Neuronal stem cell (in vitro differentiated cells): ENCODE results near the gene TPP1.

ENCODE experiments used
- DNase-seq: peaks from one replicate; pipeline ENCODE4 v3.0.0-alpha.2; 2013; ENCODE audit warnings: low spot score
- H2AFZ ChIP-seq: one replicate; pipeline ENCODE4 v1.6.1; 2013; ENCODE audit warnings: mild to moderate bottlenecking, low read length, inconsistent platforms
- H2AK5ac ChIP-seq: 2 replicates; pipeline ENCODE4 v1.6.1; 2013; ENCODE audit warnings: low read depth, mild to moderate bottlenecking, inconsistent platforms, low read length, moderate library complexity, mixed read lengths
- H2BK120ac ChIP-seq: 2 replicates; pipeline ENCODE4 v1.6.1; 2013; ENCODE audit warnings: low read depth, mild to moderate bottlenecking, inconsistent platforms, low read length, moderate library complexity, mixed read lengths
- H2BK12ac ChIP-seq: one replicate; pipeline ENCODE4 v1.6.1; 2013; ENCODE audit warnings: low read length, inconsistent platforms
- H2BK15ac ChIP-seq: 2 replicates; pipeline ENCODE4 v1.6.1; 2013; ENCODE audit warnings: mild to moderate bottlenecking, low read length, inconsistent platforms, mixed read lengths
- H2BK5ac ChIP-seq: one replicate; pipeline ENCODE4 v1.6.1; 2013; ENCODE audit warnings: inconsistent platforms, mild to moderate bottlenecking, low read length, moderate library complexity
- H3K14ac ChIP-seq: one replicate; pipeline ENCODE4 v1.6.1; 2013; ENCODE audit warnings: low read length, inconsistent platforms
- H3K18ac ChIP-seq: 2 replicates; pipeline ENCODE4 v1.6.1; 2013; ENCODE audit warnings: low read length, inconsistent platforms
- H3K23ac ChIP-seq: 2 replicates; pipeline ENCODE4 v1.6.1; 2013; ENCODE audit warnings: low read depth, mild to moderate bottlenecking, mixed read lengths, low read length, inconsistent platforms; ENCODE audit not compliant: poor library complexity
- H3K27ac ChIP-seq: replicated peaks from 3 replicates; pipeline ENCODE4 v1.5.1; 2013; ENCODE audit warnings: low read length, inconsistent platforms
- H3K27me3 ChIP-seq, 3 experiments: 2 replicates each; pipeline ENCODE4 v1.6.1; 2013; ENCODE audit warnings: low read length in 3 of 3, mild to moderate bottlenecking in 2 of 3, inconsistent platforms in 1 of 3, low read depth in 1 of 3, mixed read lengths in 1 of 3, moderate library complexity in 1 of 3; ENCODE audit not compliant: control insufficient read depth in 3 of 3, insufficient read depth in 3 of 3
- H3K36me3 ChIP-seq, 2 donors: replicated peaks in 1 of 2; 2 replicates each; pipeline ENCODE4 v1.6.1; 2013; ENCODE audit warnings: low read length in 2 of 2; ENCODE audit not compliant: control insufficient read depth in 2 of 2, insufficient read depth in 2 of 2
- H3K4ac ChIP-seq: 2 replicates; pipeline ENCODE4 v1.6.1; 2013; ENCODE audit warnings: inconsistent platforms, mild to moderate bottlenecking, low read length, moderate library complexity
- H3K4me1 ChIP-seq, 2 donors: 1 replicate in 1 of 2; 2 replicates in 1 of 2; pipeline ENCODE4 v1.6.1; 2013; ENCODE audit warnings: low read length in 2 of 2, low read depth in 1 of 2; ENCODE audit not compliant: control insufficient read depth in 2 of 2, insufficient read depth in 1 of 2
- H3K4me2 ChIP-seq: one replicate; pipeline ENCODE4 v1.6.1; 2013; ENCODE audit warnings: mild to moderate bottlenecking, low read length, inconsistent platforms; ENCODE audit not compliant: insufficient read depth, poor library complexity, severe bottlenecking
- H3K4me3 ChIP-seq, 2 donors: 2 replicates each; pipeline ENCODE4 v1.5.1; 2013; ENCODE audit warnings: low read length in 2 of 2, mild to moderate bottlenecking in 2 of 2, inconsistent platforms in 1 of 2, moderate library complexity in 1 of 2
- H3K79me1 ChIP-seq: one replicate; pipeline ENCODE4 v1.6.1; 2013; ENCODE audit warnings: low read depth, mild to moderate bottlenecking, inconsistent platforms, low read length, moderate library complexity
- H3K9ac ChIP-seq: one replicate; pipeline ENCODE4 v1.6.1; 2013; ENCODE audit warnings: mild to moderate bottlenecking, low read depth, low read length, inconsistent platforms; ENCODE audit not compliant: poor library complexity
- H3K9me3 ChIP-seq, 2 donors: replicated peaks in 1 of 2; 2 replicates each; pipeline versions ENCODE3 to v1.6.1; 2013; ENCODE audit warnings: low read length in 2 of 2, mild to moderate bottlenecking in 2 of 2, inconsistent platforms in 1 of 2, low read depth in 1 of 2, mixed read lengths in 1 of 2, moderate library complexity in 1 of 2; ENCODE audit not compliant: control insufficient read depth in 2 of 2, insufficient read depth in 1 of 2
- H4K8ac ChIP-seq: one replicate; pipeline ENCODE4 v1.6.1; 2013; ENCODE audit warnings: low read depth, mild to moderate bottlenecking, inconsistent platforms, low read length, moderate library complexity
- H4K91ac ChIP-seq: one replicate; pipeline ENCODE4 v1.6.1; 2013; ENCODE audit warnings: low read length, low read depth, mild to moderate bottlenecking, inconsistent platforms; ENCODE audit not compliant: poor library complexity
- WGBS, 2 donors: extraction: QIAGEN DNeasy Blood & Tissue Kit; methylation state at CpG; one replicate each; pipeline ENCODE4 v1.1.7; 2013; ENCODE audit warnings: missing lambda C conversion rate in 2 of 2, mixed read lengths in 1 of 2; ENCODE audit not compliant: insufficient read length in 2 of 2, insufficient replicate concordance in 1 of 2; ENCODE audit errors: extremely low coverage in 2 of 2; 5-methylcytosine and 5-hydroxymethylcytosine counted together

TPP1 gene

DNA sequence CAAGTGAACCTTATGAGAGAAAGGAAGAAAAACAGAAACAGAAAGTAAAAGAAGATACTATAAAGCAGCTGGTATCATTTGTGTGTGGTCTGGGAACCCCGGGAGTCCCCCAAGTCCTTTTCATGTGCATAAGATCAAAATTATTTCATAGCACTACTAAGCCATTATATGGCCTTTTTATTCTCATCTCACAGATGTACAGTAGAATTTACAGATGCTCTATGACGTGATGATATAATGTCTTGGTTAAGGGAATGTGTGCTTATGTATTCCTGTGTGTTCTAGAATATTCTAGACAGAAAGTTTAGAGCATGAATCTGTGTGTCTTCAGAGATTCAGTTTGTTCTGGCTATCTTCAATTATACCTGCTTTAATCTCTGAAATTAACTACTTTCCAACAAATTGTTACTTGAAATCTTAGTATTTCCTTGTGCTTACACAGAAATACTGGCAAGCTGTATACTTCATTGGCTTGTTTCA is 8.6 kb upstream of the TPP1 start:
- Histone ChIP-seq H3K79me1 (peaks cover 2% of the 10 kb centered on the region), H3K4ac (no peak overlapping the region), H2AFZ (no peak overlapping the region), H3K23ac (no peak overlapping the region), H4K91ac (no peak overlapping the region), H2AK5ac (no peak overlapping the region), H3K4me2 (no peak overlapping the region), H3K4me1 (peaks cover 0 to 6% of the 10 kb centered on the region in 2 donors), H3K14ac (no peak overlapping the region), H3K4me3 (no peak overlapping the region), H2BK15ac (no peak overlapping the region), H2BK5ac (no peak overlapping the region), H3K27ac (no peak overlapping the region), H2BK120ac (no peak overlapping the region), H3K9ac (no peak overlapping the region), H4K8ac (no peak overlapping the region), H3K27me3 (peaks cover 0 to 24% (median 3%) of the 10 kb centered on the region in 3 experiments), H2BK12ac (no peak overlapping the region), H3K36me3 (peaks cover 24 to 96% of the 10 kb centered on the region in 2 donors), H3K18ac (no peak overlapping the region), H3K9me3 (peaks cover 0 to 4% of the 10 kb centered on the region in 2 donors)
- WGBS, 2 donors: no CpG with 5 or more reads among the region's 2 CpGs
- no peak for DNase-seq

DNA sequence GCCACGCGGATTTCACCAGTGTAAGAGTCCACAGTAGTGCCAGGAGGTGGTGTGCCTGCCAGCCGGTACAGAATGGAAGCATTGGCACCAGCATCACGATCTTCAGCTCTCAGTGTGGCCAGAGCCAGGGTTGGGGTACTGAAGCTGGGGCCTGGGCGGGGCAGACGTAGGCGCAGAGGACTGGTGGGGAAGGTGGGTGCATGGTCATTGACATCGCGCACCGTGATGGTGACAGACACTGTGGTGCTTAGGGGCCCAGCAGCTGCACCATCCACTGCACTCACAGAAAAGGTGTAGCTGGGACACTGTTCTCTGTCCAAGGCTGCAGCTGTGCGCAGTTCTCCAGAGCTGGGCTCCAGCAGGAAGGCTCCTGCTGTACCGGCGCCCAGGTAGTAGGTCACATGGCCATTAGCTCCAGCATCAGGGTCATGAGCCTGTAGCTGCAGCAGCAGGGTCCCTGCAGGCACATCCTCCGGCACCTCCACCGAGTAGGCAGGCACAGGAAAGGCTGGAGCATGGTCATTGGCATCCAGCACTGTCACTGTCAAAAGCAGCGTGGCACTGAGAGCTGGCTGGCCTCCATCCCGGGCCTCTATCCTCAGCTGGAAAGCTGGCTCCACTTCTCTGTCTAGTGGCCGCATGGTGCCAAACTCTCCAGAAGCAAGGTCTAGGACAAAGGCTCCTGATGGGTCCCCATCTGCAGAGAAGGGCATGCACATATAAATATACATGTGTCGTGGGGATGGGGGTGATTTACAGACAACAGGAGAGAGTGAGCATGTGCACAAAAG is 7.9 kb upstream of the TPP1 start:
- Histone ChIP-seq H3K9ac (peak overlapping the region; percentile 30), H3K36me3 (peaks cover 24 to 96% of the 10 kb centered on the region in 2 donors), H2AK5ac (no peak overlapping the region), H2BK5ac (no peak overlapping the region), H2BK12ac (no peak overlapping the region), H3K4me1 (peaks cover 0 to 6% of the 10 kb centered on the region in 2 donors), H2AFZ (no peak overlapping the region), H3K23ac (no peak overlapping the region), H3K4me2 (no peak overlapping the region), H3K14ac (no peak overlapping the region), H4K91ac (no peak overlapping the region), H4K8ac (no peak overlapping the region), H3K79me1 (peaks cover 2% of the 10 kb centered on the region), H3K4ac (no peak overlapping the region), H3K27ac (no peak overlapping the region), H2BK15ac (no peak overlapping the region), H3K9me3 (peaks cover 0 to 4% of the 10 kb centered on the region in 2 donors), H3K4me3 (no peak overlapping the region), H3K27me3 (peaks cover 0 to 24% (median 3%) of the 10 kb centered on the region in 3 experiments), H2BK120ac (no peak overlapping the region), H3K18ac (no peak overlapping the region)
- no peak for DNase-seq
- WGBS, 2 donors: no CpG with 5 or more reads among the region's 19 CpGs

DNA sequence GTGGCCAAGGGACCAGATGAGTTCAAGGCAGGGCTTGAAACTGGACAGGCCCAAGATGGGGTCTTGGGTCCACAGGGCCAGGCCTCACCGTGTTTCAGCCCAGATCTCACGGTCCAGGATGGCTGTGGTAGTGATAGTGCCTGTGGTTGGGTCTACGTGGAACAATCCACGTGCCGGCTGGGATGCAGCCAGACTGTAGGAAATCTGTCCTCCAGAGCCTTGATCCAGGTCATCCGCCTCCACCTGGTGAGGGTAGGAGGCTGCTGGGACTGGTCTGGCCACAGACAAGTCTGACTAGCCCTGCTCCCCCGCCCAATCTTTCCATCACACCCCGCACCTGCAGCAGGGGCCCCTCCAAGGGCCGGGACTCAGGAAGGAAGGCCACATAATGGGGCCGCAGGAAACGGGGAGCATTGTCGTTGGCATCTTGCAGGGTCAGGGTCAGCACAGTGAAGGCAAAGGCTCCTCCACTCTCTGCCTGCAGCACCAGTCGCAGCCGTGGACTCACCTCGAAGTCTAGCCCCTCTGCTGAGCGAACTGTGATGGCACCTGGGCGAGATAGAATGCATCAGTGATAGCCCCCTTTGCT is 6.7 kb upstream of the TPP1 start:
- peaks cover 0 to 18% (median 3%) of the 10 kb centered on the region in 3 experiments for H3K27me3 ChIP-seq
- no peak overlapping the region for H2BK5ac ChIP-seq
- H3K9ac ChIP-seq: no peak overlapping the region
- H2AFZ ChIP-seq: no peak overlapping the region
- peaks cover 23 to 83% of the 10 kb centered on the region in 2 donors for H3K36me3 ChIP-seq
- H3K18ac ChIP-seq: no peak overlapping the region
- H3K14ac ChIP-seq: no peak overlapping the region
- peaks cover 2% of the 10 kb centered on the region for H3K79me1 ChIP-seq
- peaks cover 0 to 6% of the 10 kb centered on the region in 2 donors for H3K4me1 ChIP-seq
- no peak overlapping the region for H2BK12ac ChIP-seq
- H4K91ac ChIP-seq: no peak overlapping the region
- no peak overlapping the region for H2BK15ac ChIP-seq
- H3K4me3 ChIP-seq: no peak overlapping the region
- no peak overlapping the region for H3K27ac ChIP-seq
- peaks cover 0 to 4% of the 10 kb centered on the region in 2 donors for H3K9me3 ChIP-seq
- WGBS, 2 donors: no CpG with 5 or more reads among the region's 17 CpGs
- H2AK5ac ChIP-seq: no peak overlapping the region
- H2BK120ac ChIP-seq: no peak overlapping the region
- H4K8ac ChIP-seq: no peak overlapping the region
- DNase-seq: no peak
- no peak overlapping the region for H3K4me2 ChIP-seq
- H3K4ac ChIP-seq: no peak overlapping the region
- H3K23ac ChIP-seq: no peak overlapping the region

DNA sequence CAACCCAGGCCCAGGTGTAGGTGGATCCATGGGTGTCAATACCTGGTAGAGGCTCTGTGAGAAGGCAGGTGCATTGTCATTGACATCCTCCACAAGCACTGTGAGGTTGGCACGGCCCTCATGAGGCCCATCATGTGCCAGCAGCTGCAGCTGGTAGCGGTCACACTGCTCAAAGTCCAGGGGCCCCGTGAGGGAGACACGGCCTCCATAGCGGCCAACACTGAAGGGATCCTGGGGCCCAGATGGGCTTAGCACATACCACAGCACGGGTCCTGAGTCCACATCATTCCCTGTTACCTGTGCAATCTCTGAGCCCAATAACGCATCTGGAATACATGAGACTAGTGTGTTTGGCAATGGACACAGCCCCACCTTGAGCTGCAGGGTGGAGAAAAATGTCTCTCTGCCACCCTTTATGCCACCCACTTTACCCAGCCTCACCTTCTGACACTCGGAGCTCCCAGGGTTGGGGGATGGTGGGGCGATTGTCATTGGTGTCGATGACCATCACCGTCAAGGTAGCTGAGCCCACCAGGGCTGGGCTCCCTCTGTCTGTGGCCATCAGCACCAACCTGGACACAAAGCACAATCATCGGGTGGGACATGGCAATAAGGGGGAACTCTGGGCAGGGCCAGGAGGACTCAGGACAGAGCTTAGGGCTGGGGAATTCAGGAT is 6.1 kb upstream of the TPP1 start:
- Histone ChIP-seq H3K79me1 (peaks cover 2% of the 10 kb centered on the region), H3K27me3 (peaks cover 0 to 11% (median 3%) of the 10 kb centered on the region in 3 experiments), H3K4me1 (peaks cover 0 to 6% of the 10 kb centered on the region in 2 donors), H2AFZ (no peak overlapping the region), H4K8ac (no peak overlapping the region), H3K27ac (no peak overlapping the region), H2BK5ac (no peak overlapping the region), H3K4me2 (no peak overlapping the region), H2BK12ac (no peak overlapping the region), H3K9ac (no peak overlapping the region), H3K4ac (no peak overlapping the region), H3K36me3 (peaks cover 23 to 79% of the 10 kb centered on the region in 2 donors), H3K9me3 (peaks cover 0 to 4% of the 10 kb centered on the region in 2 donors), H2AK5ac (no peak overlapping the region), H2BK120ac (no peak overlapping the region), H3K18ac (no peak overlapping the region), H3K23ac (no peak overlapping the region), H2BK15ac (no peak overlapping the region), H4K91ac (no peak overlapping the region), H3K14ac (no peak overlapping the region), H3K4me3 (peak overlapping the region in 1 of 2 donors; percentile 25)
- WGBS, 2 donors: no CpG with 5 or more reads among the region's 12 CpGs
- DNase-seq: no peak
